C1 segment of cervical spinal cord (tissue), 14 donors: ENCODE data around the gene PSMB1.

Source experiments
- DNase-seq, 14 donors: peaks; one replicate each; lab custom pipeline; 2025; lab: John Stamatoyannopoulos, UW

Gene PSMB1

DNA sequence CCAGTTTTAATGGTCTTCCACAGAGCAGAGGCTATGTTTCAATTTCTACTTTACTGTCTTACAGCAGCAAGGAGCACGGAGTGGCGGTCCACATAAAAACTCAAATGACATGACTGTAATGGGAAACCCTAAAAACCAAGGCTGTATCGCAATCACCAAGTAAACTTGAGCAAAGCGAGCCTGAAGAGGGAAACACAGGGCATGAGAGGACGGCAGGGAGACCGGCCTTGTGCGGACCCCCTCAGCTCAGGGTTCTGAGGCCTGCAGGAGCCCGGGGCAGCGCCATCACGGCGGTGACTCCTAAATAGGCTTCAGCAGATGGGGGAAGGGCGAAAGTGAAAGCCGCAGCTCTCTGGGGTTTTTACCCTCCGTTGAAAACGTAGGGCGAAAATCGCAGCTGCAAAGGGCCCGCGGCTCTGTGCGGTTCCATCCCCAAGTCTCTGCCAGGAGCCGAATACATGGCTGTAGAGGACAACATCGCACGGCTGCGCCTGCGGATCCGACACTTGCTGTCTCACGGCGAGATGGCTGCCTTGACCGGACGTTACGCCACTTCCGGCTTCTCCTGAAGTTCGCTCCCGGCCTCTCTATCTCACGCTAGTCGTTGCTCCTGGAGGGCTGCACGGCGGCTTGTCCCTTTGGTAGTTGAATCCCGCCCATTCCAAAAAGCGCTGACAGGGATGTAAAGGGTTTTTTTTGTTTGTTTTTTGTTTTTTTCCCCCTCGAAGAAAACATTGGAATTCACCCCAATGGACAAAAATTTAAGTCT lies at the start of gene PSMB1:
TSS of gene PSMB1 (minus strand) at position 543 of the 769 bp plus-strand sequence. CDS start at position 478, 65 bp downstream.
- peak; percentile 62 to 96 (median 88) for DNase-seq

DNA sequence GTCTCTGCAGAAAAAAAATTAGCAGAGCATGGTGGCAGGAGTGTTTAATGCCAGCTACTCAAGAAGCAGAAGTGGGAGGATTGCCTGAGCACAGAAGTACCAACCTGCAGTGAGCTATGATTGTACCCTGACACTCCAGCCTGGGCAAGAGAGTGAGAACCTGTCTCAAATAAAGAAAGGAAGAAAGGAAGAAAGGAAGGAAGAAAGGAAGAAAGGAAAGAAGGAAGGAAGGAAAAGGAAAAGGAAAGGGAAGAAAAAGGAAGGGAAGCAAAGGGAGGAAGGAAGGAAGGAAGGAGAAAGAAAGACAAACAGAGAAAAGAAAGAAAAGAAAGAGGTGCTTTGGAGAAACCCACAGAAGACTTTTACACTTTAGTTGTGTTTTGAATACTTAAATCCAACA lies 44.2 kb upstream of the PSMB1 start:
- DNase-seq, result no peak

DNA sequence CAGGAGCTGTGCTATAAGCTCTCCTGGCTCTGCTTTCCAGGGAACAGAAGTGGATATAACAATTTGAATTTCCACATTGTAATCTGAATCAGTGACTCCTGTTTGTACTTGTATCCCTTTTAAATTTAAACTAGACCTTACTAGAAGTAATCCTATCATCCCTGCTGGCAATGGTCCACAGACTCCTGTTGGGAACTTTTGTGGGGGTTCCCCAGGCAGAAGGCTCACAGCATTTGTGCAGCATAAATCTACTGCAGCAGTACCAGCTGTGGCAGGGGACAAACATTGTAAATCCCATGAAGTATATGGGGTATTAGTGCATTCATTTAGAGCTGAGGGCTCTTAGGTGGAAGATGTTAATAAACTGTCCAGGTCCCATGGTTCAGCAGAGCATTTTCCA lies 43.3 kb upstream of the PSMB1 start:
- no peak for DNase-seq

DNA sequence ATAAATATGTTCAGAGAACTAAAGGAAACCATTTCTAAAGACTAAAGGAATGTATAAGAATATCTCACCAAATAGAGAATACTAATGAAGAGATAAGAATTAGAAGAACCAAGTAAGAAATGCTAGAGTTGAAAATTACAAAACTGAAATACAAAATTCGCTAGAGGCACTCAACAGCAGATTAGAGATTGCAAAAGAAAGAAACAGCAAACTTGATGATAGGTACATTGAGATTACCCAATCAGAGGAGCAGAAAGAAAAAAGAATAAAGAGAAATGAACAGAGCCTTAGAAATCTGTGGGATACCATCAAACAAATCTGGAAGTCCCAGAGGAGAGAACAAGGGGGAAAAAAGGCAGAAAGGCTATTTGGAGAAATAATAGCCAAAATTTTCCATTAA lies 37.6 kb upstream of the PSMB1 start:
- DNase-seq, result no peak

DNA sequence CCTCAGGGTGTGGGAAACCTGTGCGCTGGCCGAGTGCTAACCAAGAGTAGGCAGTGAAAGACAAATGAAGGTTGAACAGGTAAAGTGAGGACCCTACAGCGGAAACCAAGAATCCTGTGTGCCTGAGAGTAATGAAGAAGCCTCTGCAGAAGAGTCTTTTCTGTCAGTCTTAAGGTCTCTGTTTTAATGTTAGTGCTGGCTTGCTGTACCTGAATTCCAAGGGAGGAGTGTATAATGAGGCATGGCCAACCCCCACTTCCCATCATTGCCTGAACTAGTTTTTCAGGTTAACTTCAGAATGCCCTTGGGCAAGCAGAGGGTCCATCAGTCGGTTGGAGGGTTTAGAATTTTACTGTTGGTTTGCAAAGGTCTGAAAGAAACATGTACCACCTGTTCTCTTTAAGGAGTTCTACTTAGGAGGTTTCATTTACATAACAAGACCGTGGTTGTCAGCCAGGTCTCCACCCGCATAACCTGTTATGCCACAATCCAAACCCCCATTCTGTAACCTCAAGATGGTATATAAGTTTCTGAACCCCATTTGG lies 31.9 kb upstream of the PSMB1 start:
- DNase-seq, result no peak

DNA sequence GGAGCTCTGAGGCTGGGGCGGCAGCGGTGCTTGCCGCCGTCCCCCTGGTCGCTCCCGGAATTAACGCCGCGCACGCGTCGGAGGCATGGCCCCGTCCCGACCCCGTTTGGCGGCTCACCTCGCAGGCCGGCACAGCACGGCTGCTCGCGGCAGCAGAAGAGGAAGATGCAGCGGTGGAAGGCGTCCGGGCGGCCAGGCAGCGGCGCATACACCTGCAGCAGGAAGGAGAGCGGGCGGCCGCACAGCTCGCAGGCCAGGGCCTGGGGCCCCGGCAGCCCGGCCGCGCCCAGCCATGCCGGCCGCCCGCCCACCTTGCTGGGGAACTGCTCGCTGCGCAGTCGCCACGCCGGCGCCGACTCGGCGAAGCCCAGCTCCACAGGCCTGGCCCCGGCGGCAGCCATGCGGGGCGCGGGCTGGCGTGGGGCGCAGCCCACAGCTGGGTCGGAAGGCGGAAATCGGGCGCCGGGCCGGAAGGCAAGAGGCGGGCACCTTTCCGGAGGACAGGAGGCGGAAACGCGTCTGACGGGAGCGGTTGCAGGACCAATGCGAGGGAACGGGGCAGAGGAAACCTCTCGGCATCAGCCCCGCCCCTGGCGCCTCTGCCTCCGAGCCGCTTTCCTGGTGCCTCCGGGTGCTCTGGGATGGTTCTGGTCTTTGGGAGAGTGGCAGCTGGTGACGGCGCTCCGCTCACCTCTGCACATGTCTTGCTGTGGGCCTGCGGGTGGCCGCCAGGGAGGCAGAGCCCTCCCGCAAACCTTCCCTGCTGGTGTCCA lies 31.3 kb upstream of the PSMB1 start, which contains the start of gene PDCD2:
TSS of gene PDCD2 (minus strand) at position 457 of the 773 bp plus-strand sequence. CDS start at position 401, 56 bp downstream.
- DNase-seq, result peak; percentile 19 to 90 (median 83)

DNA sequence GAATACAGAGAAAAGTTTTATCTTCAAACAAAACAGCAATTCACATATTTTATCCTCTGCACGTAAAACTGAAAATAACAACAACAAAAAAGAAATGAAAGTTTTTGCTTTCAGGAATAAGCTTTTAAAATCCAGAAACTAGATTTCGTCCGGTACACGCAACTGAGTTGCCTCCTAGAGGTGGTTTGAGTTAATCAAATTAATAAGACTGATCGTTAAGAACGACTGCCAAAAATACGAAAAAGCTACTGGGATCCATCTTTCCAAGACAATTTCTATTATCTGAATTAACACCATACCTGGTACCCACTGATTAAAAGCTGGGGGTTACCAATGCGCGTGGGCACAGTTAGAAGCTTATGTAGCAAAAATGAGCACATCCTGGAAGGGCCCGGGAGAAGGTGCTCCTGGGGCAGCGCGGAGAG lies 30.7 kb upstream of the PSMB1 start:
- DNase-seq, result no peak

DNA sequence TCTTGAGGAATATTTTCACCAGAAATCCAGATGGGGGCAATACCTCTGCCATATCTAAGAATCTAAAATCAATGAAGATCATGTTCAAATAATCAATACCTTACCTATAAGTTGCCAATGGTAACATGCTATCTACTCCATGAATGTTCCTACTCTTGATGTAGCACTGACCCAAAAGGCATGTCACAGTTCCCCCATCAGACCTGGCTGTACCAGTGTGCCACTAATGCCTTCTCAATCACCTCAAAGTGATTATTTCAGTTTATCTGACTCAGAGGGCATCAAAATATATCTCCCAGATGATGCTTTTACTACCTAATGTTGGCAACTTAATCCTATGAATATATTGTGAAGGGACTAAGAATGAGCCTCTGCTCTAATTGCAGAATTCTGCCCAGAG lies 25.8 kb upstream of the PSMB1 start:
- DNase-seq, result no peak

DNA sequence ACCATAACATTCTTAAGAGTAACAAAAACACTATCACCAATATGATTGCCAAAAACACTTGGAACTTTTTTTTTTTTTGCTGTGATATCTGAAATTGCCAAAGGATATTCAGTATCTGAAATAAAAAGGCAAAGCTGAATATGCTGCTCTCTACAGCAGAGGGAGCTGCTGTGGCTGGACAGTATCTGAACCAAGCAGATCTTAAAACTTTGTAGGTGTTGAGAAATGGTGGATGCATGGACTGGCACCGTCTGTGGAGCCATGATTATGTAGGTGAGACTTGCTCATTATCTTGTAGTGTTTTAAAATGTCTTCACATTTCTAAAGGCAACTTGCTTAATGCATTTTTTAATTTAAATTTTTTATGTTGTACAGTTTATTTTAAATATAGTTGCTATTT lies 22.1 kb upstream of the PSMB1 start:
- DNase-seq, result no peak

DNA sequence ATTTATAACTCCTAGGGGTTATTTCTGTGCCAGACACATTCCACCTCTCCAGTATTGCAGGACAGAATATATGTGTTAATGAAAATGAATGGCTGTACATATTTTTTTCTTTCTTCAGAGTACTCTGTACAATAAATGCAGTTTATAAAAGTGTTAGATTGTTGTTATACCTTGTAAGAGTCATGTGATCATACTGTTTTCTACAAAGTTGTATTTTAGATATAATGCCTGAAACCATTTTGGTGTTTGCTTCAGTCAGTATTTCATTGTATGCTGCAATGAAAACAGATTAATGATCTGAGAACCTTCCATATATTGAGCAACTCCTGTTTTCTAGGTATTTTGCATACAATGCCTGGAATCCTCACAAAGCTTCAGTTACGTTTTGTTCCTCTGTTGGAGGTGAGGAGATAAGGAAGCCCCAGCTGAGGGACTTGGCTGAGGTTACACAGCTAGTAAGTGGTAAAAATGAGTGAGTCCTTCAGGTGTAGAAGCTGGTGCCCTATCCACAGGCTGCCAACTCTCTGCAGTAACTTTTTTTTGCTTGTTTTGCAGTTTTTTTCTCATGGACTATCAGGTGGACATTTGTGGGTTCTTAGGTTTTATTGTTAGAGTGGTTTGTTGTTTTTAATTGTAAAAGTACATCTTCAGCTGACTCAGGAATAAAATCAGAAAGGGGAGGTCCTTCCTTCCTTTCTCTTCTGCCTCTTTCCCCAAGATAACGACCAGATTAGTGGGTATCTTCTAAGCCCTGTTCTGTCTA lies 19.8 kb upstream of the PSMB1 start:
- DNase-seq, result no peak

DNA sequence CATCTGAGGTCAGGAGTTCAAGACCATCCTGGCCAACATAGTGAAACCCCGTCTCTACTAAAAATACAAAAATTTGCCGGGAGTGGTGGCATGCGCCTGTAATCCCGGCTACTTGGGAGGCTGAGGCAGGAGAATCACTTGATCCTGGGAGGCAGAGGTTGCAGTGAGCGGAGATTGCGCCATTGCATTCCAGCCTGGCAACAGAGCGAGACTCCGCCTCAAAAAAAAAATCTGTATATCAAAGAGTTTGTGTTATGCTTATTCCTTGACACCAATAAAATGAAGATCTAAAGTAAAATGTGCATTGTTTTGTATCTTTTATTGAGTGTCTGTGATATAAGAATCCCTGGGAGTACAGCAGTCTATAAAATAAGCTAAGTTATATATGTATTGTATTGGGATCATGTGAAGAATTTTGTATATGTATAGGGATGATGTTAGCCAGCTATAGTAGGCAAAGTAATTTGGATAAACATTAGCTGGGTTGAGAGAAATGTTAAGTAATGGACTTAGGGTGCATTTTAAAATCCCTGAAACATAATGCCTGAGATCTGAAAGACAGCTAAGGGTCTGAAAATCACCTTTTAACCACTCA lies 11.9 kb upstream of the PSMB1 start:
- DNase-seq, result no peak

DNA sequence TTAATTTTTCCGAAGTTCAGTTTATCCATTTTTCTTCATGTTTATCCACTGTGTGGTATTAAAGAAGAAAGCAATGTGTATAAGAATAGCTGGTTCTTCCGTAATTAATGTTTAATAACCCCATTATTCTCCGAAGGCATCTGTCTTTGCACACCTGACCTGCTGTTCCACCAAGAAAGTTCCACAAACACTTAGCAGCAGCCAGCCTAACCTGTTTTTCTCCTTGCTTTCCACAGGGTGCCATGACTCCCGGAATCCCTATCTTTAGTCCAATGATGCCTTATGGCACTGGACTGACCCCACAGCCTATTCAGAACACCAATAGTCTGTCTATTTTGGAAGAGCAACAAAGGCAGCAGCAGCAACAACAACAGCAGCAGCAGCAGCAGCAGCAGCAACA lies 8.4 kb upstream of the PSMB1 start:
- no peak for DNase-seq

DNA sequence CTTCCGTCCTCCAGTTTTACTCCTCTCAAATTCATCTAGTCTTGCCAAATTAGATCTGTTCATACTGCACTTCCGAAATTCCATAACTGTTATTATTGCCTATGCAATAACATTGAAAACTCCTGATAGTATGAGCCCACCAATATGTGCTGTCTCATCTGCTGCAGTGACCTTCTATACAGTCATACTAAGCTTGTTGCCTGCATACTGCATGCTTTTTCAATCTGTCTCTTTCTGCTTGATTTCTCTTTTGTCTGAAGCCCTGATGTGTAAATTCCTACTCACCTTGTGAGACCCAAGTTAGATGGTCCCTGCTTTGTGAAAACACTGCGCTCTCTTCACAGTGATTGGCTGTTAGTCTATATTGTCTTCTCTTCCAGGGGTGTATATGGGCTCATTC lies 2.2 kb upstream of the PSMB1 start:
- no peak for DNase-seq

DNA sequence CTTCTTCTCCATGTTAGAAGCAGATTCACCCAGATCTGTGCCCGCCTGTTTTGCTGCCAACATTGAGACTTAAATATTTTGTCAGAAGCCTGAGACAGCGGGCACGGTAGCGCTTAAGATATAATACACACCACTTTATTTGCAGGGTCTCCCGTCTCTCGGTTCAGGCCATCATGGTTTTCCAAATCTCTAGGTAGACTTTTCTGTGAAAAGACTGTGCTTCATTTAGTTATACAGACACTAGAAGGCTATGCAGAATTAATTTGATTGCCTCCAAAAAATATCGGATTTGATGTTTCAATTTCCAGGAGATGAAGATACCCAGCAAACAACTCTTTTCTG lies 1.7 kb upstream of the PSMB1 start:
- DNase-seq, result no peak

DNA sequence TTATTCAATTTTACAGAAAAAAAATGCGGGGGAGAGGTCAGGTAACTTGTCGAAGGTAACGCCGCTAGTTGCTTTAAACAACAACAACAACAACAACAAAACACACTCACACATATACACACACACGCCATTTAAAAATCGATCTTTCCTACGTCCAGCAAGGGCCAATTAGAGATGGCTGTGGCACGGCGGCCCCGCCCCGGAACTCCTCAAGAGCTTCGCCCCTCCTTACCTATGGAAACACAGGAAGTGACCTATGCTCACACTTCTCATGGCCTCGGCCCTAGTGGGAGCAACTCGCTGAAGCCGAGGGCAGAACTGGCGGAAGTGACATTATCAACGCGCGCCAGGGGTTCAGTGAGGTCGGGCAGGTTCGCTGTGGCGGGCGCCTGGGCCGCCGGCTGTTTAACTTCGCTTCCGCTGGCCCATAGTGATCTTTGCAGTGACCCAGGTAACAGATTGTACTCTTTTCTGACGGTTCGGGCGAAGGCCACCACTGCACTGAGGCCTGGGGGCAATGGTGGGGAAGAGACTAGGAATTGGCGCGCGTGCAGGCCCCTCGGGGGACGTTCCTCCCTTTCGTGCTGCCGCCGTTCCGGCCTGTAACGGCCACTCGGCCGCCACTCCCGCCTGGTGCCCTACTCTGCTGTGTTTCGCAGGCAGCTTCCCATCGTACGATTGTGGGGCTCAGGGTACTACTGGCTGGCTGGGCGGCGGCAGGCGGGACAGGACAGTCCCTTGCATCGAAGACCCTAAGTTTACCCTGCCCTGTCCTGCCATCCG lies 1.1 kb upstream of the PSMB1 start, which contains the start of gene TBP:
TSS of gene TBP (plus strand) at position 357 of the 783 bp plus-strand sequence. CDS start 2,661 bp downstream, outside the sequence.
- peak; percentile 62 to 99 (median 96) for DNase-seq

DNA sequence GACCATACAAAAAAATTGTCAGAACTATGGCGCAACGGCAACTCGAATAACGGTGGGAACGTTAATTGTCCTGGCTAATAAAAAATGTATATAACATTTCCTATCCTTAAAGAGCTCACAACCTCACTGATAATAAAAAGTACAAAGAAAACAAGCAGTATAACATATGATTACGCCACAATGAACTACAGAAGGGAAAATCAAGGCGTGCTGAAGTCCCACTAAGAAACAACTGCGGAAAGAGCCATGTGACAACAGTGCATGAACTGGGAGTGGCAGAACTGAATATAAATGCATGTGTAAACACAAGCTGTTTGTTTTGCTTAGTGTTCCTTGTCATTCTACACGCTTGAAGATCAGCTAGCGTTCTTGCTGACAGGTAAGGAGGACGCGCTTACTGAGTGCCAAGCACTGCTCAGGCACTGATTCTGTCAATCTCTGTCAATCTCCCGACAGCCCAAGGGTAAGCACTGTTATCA lies 466 bp upstream of the PSMB1 start:
- DNase-seq, result no peak

DNA sequence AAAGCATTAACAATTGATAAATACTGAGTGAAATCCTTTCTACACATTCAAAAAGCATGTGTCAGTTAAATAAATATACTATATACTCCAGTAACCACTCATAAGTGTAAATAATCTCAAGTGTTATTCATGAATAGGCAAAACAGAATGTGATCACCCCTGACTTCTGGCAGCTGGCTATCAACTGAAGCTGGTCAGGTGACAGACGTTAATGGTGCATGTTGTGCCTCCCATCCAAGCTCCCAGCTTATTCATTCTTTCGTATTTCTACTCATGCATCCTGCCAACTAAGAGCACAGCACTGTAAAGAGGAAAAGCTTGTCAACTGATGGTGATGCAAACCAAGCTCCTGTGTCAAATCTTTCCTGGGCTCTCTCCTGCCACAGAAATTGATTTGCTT lies 7.7 kb downstream of the PSMB1 start:
- no peak for DNase-seq

DNA sequence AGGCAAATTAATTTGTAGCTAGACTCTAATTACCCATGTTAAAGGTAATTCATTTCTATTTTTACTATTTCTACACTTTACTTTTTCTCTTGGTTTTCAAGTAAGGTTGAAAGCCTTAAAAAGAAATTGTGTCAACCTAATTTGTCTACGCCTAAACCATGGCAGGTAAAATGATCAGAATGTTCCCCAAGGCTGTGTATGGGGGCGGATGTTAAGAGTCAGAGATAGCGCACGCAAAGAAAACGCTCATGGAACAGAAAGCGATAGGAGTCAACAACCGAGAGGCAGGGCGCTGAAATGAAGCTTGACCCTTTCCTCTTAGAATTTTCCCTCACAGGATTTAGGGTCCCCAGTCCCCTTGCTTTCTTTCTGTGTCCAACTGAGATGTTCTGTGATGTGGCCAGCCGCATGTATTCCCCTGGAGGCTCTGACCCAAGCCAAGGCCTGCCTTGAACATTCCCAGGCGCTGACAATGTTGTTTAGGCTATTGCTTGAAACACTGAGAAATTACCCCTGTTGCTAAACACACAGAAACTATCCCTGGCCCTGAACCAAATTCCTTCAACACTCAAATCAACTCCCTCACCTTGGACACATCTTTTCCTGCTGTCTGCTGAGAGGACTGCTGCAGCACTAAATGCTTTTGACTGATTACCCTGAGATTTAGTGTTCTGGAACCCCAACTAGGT lies 10.9 kb downstream of the PSMB1 start:
- DNase-seq, result no peak

DNA sequence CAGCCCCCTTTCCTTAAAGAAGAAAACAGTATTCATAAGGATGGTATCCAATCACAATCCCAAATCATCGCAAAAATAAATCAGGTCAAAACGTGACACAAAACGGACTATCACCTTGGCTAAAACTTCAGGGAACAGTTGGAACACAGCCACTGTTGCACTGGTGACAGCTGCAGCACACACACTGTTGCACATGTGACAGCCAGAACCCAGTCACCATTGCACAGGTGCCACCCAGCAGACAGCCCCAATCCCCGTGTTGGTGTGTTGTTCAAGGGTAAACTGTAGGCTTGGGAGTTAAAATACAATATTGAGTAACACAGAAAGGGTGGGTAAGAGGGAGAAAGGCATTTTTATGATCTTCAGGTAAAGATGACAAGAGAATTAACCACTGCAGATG lies 15.8 kb downstream of the PSMB1 start:
- DNase-seq, result no peak

DNA sequence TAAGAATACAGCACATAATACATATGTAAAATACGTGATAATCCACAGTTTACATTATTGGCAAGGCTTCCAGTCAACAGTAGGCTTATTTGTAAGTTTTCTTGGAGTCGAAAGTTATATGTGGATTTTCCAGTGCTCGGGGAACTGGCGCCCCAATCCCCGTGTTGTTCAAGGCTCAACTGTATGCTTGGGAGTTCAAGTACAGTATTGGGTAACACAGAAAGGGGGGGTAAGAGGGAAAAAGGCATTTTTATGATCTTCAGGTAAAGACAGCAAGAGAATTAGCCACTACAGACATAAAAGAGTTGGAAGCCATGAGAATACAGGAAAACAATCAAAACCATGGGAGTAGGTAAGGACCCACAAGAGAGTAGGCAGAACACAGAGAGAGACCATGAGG lies 16.4 kb downstream of the PSMB1 start:
- no peak for DNase-seq
